ENCODE data around the gene DNM1.
A peak's percentile ranks its signal among the peaks of the same experiment; 100 is the strongest.

DNM1 gene

GRCh38 chr9:128203024-128203706, at the start of gene DNM1:
Gene DNM1 (plus strand): TSS chr9:128203379. CDS start chr9:128203471, 92 bp downstream.
- DNase-seq: peak; percentile 47 to 52

GRCh38 chr9:128153947-128154695, 49.1 kb upstream of the DNM1 start:
- no peak for DNase-seq

- DNase-seq: no peak
These were observed 47.3 kb upstream of the DNM1 start for GRCh38 chr9:128155736-128156500.

- peak; percentile 82 to 84 for DNase-seq
These were observed 43.7 kb upstream of the DNM1 start for GRCh38 chr9:128159522-128159783.

GRCh38 chr9:128159784-128160602, 43.2 kb upstream of the DNM1 start, which contains the start of gene BBLN:
Gene BBLN (plus strand): TSS chr9:128160265. CDS start chr9:128160408, 143 bp downstream.
- DNase-seq: peak; percentile 64 to 66

GRCh38 chr9:128160603-128160987, 42.6 kb upstream of the DNM1 start:
- DNase-seq: no peak

- DNase-seq: no peak
These were observed 41.8 kb upstream of the DNM1 start for GRCh38 chr9:128161215-128161902.

- no peak for DNase-seq
These were observed 40.8 kb upstream of the DNM1 start for GRCh38 chr9:128162215-128163026.

GRCh38 chr9:128163027-128163515, 40.1 kb upstream of the DNM1 start:
- no peak for DNase-seq

GRCh38 chr9:128163523-128164306, 39.5 kb upstream of the DNM1 start:
- DNase-seq: no peak

- DNase-seq: no peak
These were observed 38.8 kb upstream of the DNM1 start for GRCh38 chr9:128164307-128164885.

GRCh38 chr9:128166169-128166568, 37.0 kb upstream of the DNM1 start:
- DNase-seq: no peak

- DNase-seq: no peak
These were observed 36.0 kb upstream of the DNM1 start for GRCh38 chr9:128167209-128167608.

- DNase-seq: no peak
These were observed 34.4 kb upstream of the DNM1 start for GRCh38 chr9:128168731-128169308.

GRCh38 chr9:128169492-128169891, 33.7 kb upstream of the DNM1 start:
- no peak for DNase-seq

GRCh38 chr9:128169925-128170324, 33.3 kb upstream of the DNM1 start:
- no peak for DNase-seq

- DNase-seq: no peak
These were observed 29.1 kb upstream of the DNM1 start for GRCh38 chr9:128174062-128174461.

GRCh38 chr9:128175102-128175563, 28.0 kb upstream of the DNM1 start:
- no peak for DNase-seq

- no peak for DNase-seq
These were observed 27.5 kb upstream of the DNM1 start for GRCh38 chr9:128175726-128176125.

All from AML-193 (cell line).